Measurements from ENCODE around the gene RPS6KB2. TPM values are rescaled to one million over a fixed set of nuclear protein-coding genes. Genes with fewer than 3 reads are reported as not detected.

The RPS6KB2 gene
- total and polyA plus RNA-seq, 10 of the 15 experiments (the other 5 are each of a cell fraction or from before 2014, with no cell fraction given), result 0.39 to 101 (median 58.4) TPM

DNA sequence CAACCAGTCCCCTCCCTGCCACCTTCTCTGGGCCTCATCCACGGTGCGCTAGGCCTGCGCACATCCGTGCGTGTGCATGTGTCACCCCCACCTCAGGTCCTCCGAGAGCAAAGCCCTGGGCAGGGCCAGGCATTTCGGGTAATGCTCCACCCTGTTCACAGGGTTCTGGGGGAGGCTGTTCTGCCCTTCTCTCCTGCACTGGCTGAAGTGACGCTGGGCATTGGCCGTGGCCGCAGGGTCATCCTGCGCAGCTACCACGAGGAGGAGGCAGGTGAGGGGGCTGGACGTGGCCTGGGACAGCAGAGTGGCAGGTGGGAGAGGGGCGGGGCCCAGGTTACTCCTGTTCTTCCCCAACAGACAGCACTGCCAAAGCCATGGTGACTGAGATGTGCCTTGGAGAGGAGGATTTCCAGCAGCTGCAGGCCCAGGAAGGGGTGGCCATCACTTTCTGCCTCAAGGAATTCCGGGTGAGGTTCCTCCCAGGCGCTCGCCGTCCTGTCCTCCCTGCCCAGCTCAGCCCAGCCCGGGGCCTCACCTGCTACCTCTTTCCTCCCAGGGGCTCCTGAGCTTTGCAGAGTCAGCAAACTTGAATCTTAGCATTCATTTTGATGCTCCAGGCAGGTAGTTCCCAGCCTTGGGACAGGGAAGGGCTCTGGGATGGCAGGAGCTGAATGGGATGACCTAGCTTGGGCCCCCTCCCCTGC is 32.6 kb upstream of the RPS6KB2 start (continued):
- TF ChIP-seq, protein P1, sequence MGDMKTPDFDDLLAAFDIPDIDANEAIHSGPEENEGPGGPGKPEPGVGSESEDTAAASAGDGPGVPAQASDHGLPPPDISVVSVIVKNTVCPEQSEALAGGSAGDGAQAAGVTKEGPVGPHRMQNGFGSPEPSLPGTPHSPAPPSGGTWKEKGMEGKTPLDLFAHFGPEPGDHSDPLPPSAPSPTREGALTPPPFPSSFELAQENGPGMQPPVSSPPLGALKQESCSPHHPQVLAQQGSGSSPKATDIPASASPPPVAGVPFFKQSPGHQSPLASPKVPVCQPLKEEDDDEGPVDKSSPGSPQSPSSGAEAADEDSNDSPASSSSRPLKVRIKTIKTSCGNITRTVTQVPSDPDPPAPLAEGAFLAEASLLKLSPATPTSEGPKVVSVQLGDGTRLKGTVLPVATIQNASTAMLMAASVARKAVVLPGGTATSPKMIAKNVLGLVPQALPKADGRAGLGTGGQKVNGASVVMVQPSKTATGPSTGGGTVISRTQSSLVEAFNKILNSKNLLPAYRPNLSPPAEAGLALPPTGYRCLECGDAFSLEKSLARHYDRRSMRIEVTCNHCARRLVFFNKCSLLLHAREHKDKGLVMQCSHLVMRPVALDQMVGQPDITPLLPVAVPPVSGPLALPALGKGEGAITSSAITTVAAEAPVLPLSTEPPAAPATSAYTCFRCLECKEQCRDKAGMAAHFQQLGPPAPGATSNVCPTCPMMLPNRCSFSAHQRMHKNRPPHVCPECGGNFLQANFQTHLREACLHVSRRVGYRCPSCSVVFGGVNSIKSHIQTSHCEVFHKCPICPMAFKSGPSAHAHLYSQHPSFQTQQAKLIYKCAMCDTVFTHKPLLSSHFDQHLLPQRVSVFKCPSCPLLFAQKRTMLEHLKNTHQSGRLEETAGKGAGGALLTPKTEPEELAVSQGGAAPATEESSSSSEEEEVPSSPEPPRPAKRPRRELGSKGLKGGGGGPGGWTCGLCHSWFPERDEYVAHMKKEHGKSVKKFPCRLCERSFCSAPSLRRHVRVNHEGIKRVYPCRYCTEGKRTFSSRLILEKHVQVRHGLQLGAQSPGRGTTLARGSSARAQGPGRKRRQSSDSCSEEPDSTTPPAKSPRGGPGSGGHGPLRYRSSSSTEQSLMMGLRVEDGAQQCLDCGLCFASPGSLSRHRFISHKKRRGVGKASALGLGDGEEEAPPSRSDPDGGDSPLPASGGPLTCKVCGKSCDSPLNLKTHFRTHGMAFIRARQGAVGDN (IDR thresholded peaks at IDR 0.05), result no peak
- TF ChIP-seq ZNF274 (IDR thresholded peaks at IDR 0.05; ENCODE audit: insufficient read depth, insufficient read length) (no peak), STAT3 (IDR thresholded peaks at IDR 0.05; ENCODE audit: low read depth, low read length) (no peak), CREM (IDR thresholded peaks at IDR 0.05; ENCODE audit: low read depth) (no peak)

DNA sequence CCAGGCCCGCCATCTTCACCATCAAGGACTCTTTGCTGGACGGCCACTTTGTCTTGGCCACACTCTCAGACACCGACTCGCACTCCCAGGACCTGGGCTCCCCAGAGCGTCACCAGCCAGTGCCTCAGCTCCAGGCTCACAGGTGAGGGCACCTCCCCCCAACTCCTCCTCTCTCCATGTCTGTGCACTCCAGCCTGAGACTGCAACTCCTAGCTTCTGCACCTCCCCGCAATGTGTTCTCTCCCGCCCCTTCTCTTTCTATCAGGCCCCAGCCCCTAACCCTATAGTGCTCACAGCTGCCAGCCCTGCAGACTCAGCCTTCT is 32.1 kb upstream of the RPS6KB2 start:
- in situ Hi-C loops (cut with MboI), result no loop called here
- FAIRE-seq (no peak), ATAC-seq (no peak), DNase-seq (ENCODE audit: low read depth, low spot score) (no peak)
- Histone ChIP-seq H3K4me2 (ENCODE audit: control insufficient read depth, insufficient read depth) (no peak overlapping the region), H3K79me2 (ENCODE audit: control insufficient read depth, insufficient read depth, low read length) (peaks cover 45% of the 10 kb centered on the region), H2AFZ (ENCODE audit: control insufficient read depth, low read depth, low read length) (no peak overlapping the region), H3K4me1 (ENCODE audit: control insufficient read depth, insufficient read depth, low read length) (peaks cover 21% of the 10 kb centered on the region), H3K9me3 (replicated peaks; ENCODE audit: control insufficient read depth, insufficient read depth, low read length) (no peaks in the 10 kb centered on the region), H4K20me1 (ENCODE audit: control insufficient read depth, insufficient read depth) (no peaks in the 10 kb centered on the region; the same call in 1 of the 2 replicates), H3K4me3 (no peak overlapping the region), H3K36me3 (ENCODE audit: control insufficient read depth in 2 of 2, insufficient read depth in 2 of 2, low read length in 1 of 2) (peaks cover 23 to 30% of the 10 kb centered on the region in 2 experiments), H3K9ac (ENCODE audit: control insufficient read depth, insufficient read depth, low read length) (no peak overlapping the region), H3K27me3 (replicated peaks in 1 of 2; ENCODE audit: control insufficient read depth in 2 of 2, insufficient read depth in 2 of 2, low read length in 1 of 2) (no peaks in the 10 kb centered on the region), H3K27ac (ENCODE audit: control insufficient read depth, insufficient read depth) (0 out of 2 replicates have a peak overlapping the region, but pooled peaks have one; percentile 18)
- SMC1A ChIA-PET (ENCODE audit: uncharacterized antibody, unreplicated experiment), result interaction anchor here (0.8 to 1.1 kb wide), 2 partner anchors 41 to 89 kb away, joined by 3 read pairs; no protein-coding TSS in a partner anchor
- no TSS peak for BruUV-seq (replicated peaks)
- 98% methylated on average over 7 of the region's 7 CpGs for WGBS (ENCODE audit: insufficient coverage, insufficient replicate concordance, low lambda C conversion rate, missing lambda C conversion rate)
- POLR2A ChIA-PET, result interaction anchor here (0.7 kb wide), 1 partner anchor 42 kb away, joined by 4 read pairs; the partner anchor contains the start of gene PTPRCAP
- TF ChIP-seq SPI1 (IDR thresholded peaks at IDR 0.05; ENCODE audit: borderline replicate concordance, insufficient read depth, low read depth, low read length) (no peak), POLR2A (IDR thresholded peaks at IDR 0.05; ENCODE audit: low read depth, low read length) (0 out of 2 replicates have a peak, but pooled peaks have one; percentile 47)
- CTCF ChIA-PET, result interaction anchor here (0.8 to 1.5 kb wide), 4 partner anchors 15 to 110 kb away, joined by 3 to 5 read pairs (median 3); no protein-coding TSS in a partner anchor
- RAD21 ChIA-PET (ENCODE audit: unreplicated experiment), result interaction anchor here (0.8 kb wide), 1 partner anchor 71 kb away, joined by 3 read pairs; no protein-coding TSS in a partner anchor
- intact Hi-C loops (cut with micrococcal nuclease; ENCODE audit: unreplicated experiment), result no loop called here
